ENCODE data around the gene NACC2.

- no peak for TF ChIP-seq CTCF (IDR thresholded peaks at IDR 0.05; ENCODE audit: extremely low read depth in 1 of 2, insufficient read depth in 1 of 2, low read depth in 1 of 2, low read length in 2 of 2)
- TF ChIP-seq POLR2AphosphoS5 (IDR thresholded peaks at IDR 0.05; ENCODE audit: insufficient read depth, low read depth, low read length), result no peak
- no peak for TF ChIP-seq POLR2A (IDR thresholded peaks at IDR 0.05; ENCODE audit: low read depth, low read length)
- no peak for TF ChIP-seq MAX (IDR thresholded peaks at IDR 0.05; ENCODE audit: insufficient read depth, insufficient read length)
These were observed 83.8 kb downstream of the NACC2 start for GRCh38 chr9:136011376-136011702.
